GM18519 (cell line): Measurements from ENCODE around the gene WFDC5.
"Not testable (repeated sequence)": the region's sequence is repeated elsewhere in the genome, so short reads cannot be mapped to it uniquely, and the experiment has no call there.

Experiments
- ATAC-seq: cut with Tn5 transposase; IDR thresholded peaks from one replicate; pipeline ENCODE4 v1.9.1; 2021; ENCODE audit warnings: mild to moderate bottlenecking, moderate library complexity; ENCODE audit not compliant: unreplicated experiment, low FRiP score

WFDC5 gene

GRCh38 chr20:45114465-45115385, at the start of gene WFDC5:
WFDC5 (minus strand) TSS chr20:45115174; CDS start chr20:45115083, 91 bp downstream.
- no peak for ATAC-seq

GRCh38 chr20:45163083-45163803, 48.3 kb upstream of the WFDC5 start:
- no peak for ATAC-seq

GRCh38 chr20:45157962-45158361, 43.0 kb upstream of the WFDC5 start:
- ATAC-seq = no peak

- no peak for ATAC-seq
These were observed 41.7 kb upstream of the WFDC5 start for GRCh38 chr20:45156713-45157112.

- not testable (repeated sequence) for ATAC-seq
These were observed 39.8 kb upstream of the WFDC5 start for GRCh38 chr20:45154794-45155193.

GRCh38 chr20:45154183-45154582, 39.2 kb upstream of the WFDC5 start:
- ATAC-seq = no peak

GRCh38 chr20:45153752-45154151, 38.8 kb upstream of the WFDC5 start:
- ATAC-seq = no peak

GRCh38 chr20:45153147-45153546, 38.2 kb upstream of the WFDC5 start:
- ATAC-seq = no peak

- ATAC-seq = no peak
These were observed 37.4 kb upstream of the WFDC5 start for GRCh38 chr20:45152405-45152804.

- ATAC-seq = no peak
These were observed 34.1 kb upstream of the WFDC5 start for GRCh38 chr20:45149062-45149461.

- ATAC-seq = no peak
These were observed 25.9 kb upstream of the WFDC5 start for GRCh38 chr20:45140836-45141235.

GRCh38 chr20:45139733-45140375, 24.9 kb upstream of the WFDC5 start:
- ATAC-seq = not testable (repeated sequence)

GRCh38 chr20:45138561-45139300, 23.8 kb upstream of the WFDC5 start:
- no peak for ATAC-seq

- no peak for ATAC-seq
These were observed 21.9 kb upstream of the WFDC5 start for GRCh38 chr20:45136911-45137310.

- ATAC-seq = no peak
These were observed 13.1 kb upstream of the WFDC5 start for GRCh38 chr20:45128099-45128498.

- ATAC-seq = no peak
These were observed 9.4 kb upstream of the WFDC5 start, which contains the start of gene WFDC12 for GRCh38 chr20:45124365-45124764. WFDC12 (minus strand) TSS chr20:45124465; CDS start chr20:45124447, 18 bp downstream.

GRCh38 chr20:45121388-45121787, 6.4 kb upstream of the WFDC5 start:
- no peak for ATAC-seq

- no peak for ATAC-seq
These were observed 4.7 kb upstream of the WFDC5 start for GRCh38 chr20:45119556-45120266.

GRCh38 chr20:45118028-45118427, 3.1 kb upstream of the WFDC5 start:
- ATAC-seq = no peak

GRCh38 chr20:45117581-45117980, 2.6 kb upstream of the WFDC5 start:
- no peak for ATAC-seq
